Measurements from ENCODE around the gene UBE2H.
A peak's percentile ranks its signal among the peaks of the same experiment; 100 is the strongest.
"Not testable (repeated sequence)": the region's sequence is repeated elsewhere in the genome, so short reads cannot be mapped to it uniquely, and the experiment has no call there.

The UBE2H gene

GRCh38 chr7:129952653-129953560 lies at the start of gene UBE2H:
Gene UBE2H, minus strand, starts transcription at chr7:129952960. Its CDS starts 405 bp downstream, at chr7:129952555.
- peak; percentile 99 for DNase-seq (ENCODE audit: low spot score)

GRCh38 chr7:129998446-129998845 lies 45.7 kb upstream of the UBE2H start:
- no peak for DNase-seq (ENCODE audit: low spot score)

GRCh38 chr7:129997285-129997684 lies 44.5 kb upstream of the UBE2H start:
- no peak for DNase-seq (ENCODE audit: low spot score)

GRCh38 chr7:129993275-129993674 lies 40.5 kb upstream of the UBE2H start:
- DNase-seq (ENCODE audit: low spot score): no peak

GRCh38 chr7:129990403-129991192 lies 37.8 kb upstream of the UBE2H start:
- peak; percentile 18 for DNase-seq (ENCODE audit: low spot score)

GRCh38 chr7:129989466-129989865 lies 36.7 kb upstream of the UBE2H start:
- no peak for DNase-seq (ENCODE audit: low spot score)

GRCh38 chr7:129986600-129986999 lies 33.8 kb upstream of the UBE2H start:
- DNase-seq (ENCODE audit: low spot score): no peak

GRCh38 chr7:129980667-129981066 lies 27.9 kb upstream of the UBE2H start:
- no peak for DNase-seq (ENCODE audit: low spot score)

- no peak for DNase-seq (ENCODE audit: low spot score)
Measured at GRCh38 chr7:129975309-129975708, 22.5 kb upstream of the UBE2H start.

- no peak for DNase-seq (ENCODE audit: low spot score)
Measured at GRCh38 chr7:129970816-129971215, 18.1 kb upstream of the UBE2H start.

GRCh38 chr7:129969881-129970446 lies 17.2 kb upstream of the UBE2H start:
- DNase-seq (ENCODE audit: low spot score): peak; percentile 76

- DNase-seq (ENCODE audit: low spot score): no peak
Measured at GRCh38 chr7:129968592-129969383, 16.0 kb upstream of the UBE2H start.

- DNase-seq (ENCODE audit: low spot score): not testable (repeated sequence)
Measured at GRCh38 chr7:129960204-129960475, 7.4 kb upstream of the UBE2H start.

- no peak for DNase-seq (ENCODE audit: low spot score)
Measured at GRCh38 chr7:129959471-129960203, 6.9 kb upstream of the UBE2H start.

- peak; percentile 52 for DNase-seq (ENCODE audit: low spot score)
Measured at GRCh38 chr7:129958643-129959470, 6.1 kb upstream of the UBE2H start.

- DNase-seq (ENCODE audit: low spot score): no peak
Measured at GRCh38 chr7:129955993-129956543, 3.3 kb upstream of the UBE2H start.

- peak; percentile 70 for DNase-seq (ENCODE audit: low spot score)
Measured at GRCh38 chr7:129952086-129952652, 591 bp downstream of the UBE2H start.

- DNase-seq (ENCODE audit: low spot score): peak; percentile 23
Measured at GRCh38 chr7:129951226-129952085, 1.3 kb downstream of the UBE2H start.

GRCh38 chr7:129950933-129951225 lies 1.9 kb downstream of the UBE2H start:
- DNase-seq (ENCODE audit: low spot score): no peak

Measured in GM03348 (cell line).